Calu3 (cell line): ENCODE data around the gene NDRG3. TPM values are rescaled to one million over a fixed set of nuclear protein-coding genes. Genes with fewer than 3 reads are reported as not detected.

Experiments used
- BruUV-seq: library from RNA; stranded (reverse); fragments of 400-500 nt; replicated peaks from 2 replicates; lab custom pipeline; 2021; lab: Mats Ljungman, UMichigan
- CTCF ChIA-PET: fragments of 300-600 bp; sonication (Branson Sonifier 250); formaldehyde crosslinking; loops from one replicate; lab custom pipeline; 2022; ENCODE audit warnings: antibody characterized with exemption; lab: Charles Lee
- DNase-seq: peaks from one replicate; pipeline ENCODE4 v3.0.0; 2022
- H3K27ac Mint-ChIP-seq: one replicate; pipeline ENCODE4 v1.8.0; 2022; ENCODE audit warnings: mixed read lengths; ENCODE audit not compliant: unreplicated experiment
- H3K27me3 Mint-ChIP-seq: one replicate; pipeline ENCODE4 v1.8.0; 2022; ENCODE audit warnings: mixed read lengths; ENCODE audit not compliant: unreplicated experiment
- H3K36me3 Mint-ChIP-seq: one replicate; pipeline ENCODE4 v1.8.0; 2022; ENCODE audit warnings: mild to moderate bottlenecking, moderate library complexity, mixed read lengths; ENCODE audit not compliant: insufficient read depth, unreplicated experiment
- H3K4me1 Mint-ChIP-seq: one replicate; pipeline ENCODE4 v1.8.0; 2022; ENCODE audit warnings: mild to moderate bottlenecking, low read depth, mixed read lengths; ENCODE audit not compliant: unreplicated experiment
- H3K4me3 Mint-ChIP-seq: one replicate; pipeline ENCODE4 v1.8.0; 2022; ENCODE audit warnings: mild to moderate bottlenecking, low read depth, moderate library complexity, mixed read lengths; ENCODE audit not compliant: unreplicated experiment
- H3K9me3 Mint-ChIP-seq: one replicate; pipeline ENCODE4 v1.8.0; 2022; ENCODE audit warnings: low read depth, mixed read lengths; ENCODE audit not compliant: unreplicated experiment
- CTCF ChIP-seq: fragments of 200-600 bp; IDR thresholded peaks from one replicate; pipeline ENCODE4 v1.8.0; 2022; ENCODE audit warnings: antibody characterized with exemption; ENCODE audit not compliant: unreplicated experiment
- intact Hi-C: fragments of 100-400 bp; cut with micrococcal nuclease; formaldehyde crosslinking; loops from one replicate; pipeline ENCODE4 v1.10.0; 2022; ENCODE audit not compliant: unreplicated experiment
- total RNA-seq: library from RNA; stranded (reverse); gene quantifications from 2 replicates; pipeline ENCODE4 v1.2.3, GENCODE V29; 2022

Gene NDRG3
- total RNA-seq, 1 experiment from 2014 or later: 18.0 TPM

GRCh38 chr20:36631646-36632045 lies 114.2 kb downstream of the NDRG3 start:
- no peaks in the 10 kb centered on the region for H3K4me1 Mint-ChIP-seq
- H3K27ac Mint-ChIP-seq: no peak overlapping the region
- no TSS peak for BruUV-seq
- no peak for TF ChIP-seq CTCF
- H3K36me3 Mint-ChIP-seq: no peaks in the 10 kb centered on the region
- no peak overlapping the region for H3K4me3 Mint-ChIP-seq
- intact Hi-C loops: no loop called here
- no peaks in the 10 kb centered on the region for H3K9me3 Mint-ChIP-seq
- CTCF ChIA-PET: no interaction called here
- H3K27me3 Mint-ChIP-seq: no peaks in the 10 kb centered on the region
- no peak for DNase-seq

DNA sequence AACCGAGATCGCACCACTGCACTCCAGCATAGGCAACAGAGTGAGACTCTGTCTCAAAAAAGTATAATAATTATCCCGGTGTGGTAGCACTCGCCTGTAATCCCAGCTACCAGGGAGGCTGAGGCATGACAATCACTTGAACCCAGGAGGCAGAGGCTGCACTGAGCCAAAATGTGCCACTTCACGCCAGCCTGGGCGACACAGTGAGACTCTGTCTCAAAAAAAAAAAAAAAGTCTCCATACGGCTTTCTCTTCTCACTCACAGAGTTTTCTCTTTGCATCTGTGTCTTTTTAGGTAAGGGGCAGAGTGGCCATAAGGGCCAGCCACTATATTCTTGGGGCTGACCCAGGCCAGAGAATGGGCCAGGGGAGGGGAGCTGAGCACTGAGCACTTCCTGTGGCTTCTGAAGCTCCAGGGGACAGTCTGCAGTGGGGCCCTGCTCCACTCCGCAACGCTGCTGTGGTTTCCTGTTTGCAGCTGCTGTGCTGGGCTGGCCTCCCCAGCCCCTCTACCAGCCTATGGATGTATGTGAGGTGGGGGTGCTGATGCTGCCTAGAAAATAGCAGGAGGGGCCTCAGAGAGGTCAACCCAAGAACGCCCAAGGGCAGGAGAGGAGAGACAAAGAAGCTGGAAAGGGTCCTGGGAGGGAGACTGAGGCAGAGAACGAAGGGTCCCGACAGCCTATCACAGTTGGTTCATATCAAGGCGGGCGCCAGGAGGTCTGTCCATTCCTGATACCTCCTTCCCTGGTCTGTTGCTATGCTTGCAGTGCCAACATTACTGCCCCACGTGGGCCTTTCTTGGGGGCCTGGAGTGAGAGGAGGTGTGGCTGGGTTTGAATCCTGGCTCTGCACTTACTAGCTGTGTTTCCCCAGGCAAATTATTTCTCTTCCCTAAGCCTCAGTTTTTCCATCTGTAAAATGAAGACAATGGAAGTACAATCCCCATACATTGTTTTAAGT lies 115.9 kb downstream of the NDRG3 start:
- BruUV-seq: no TSS peak
- H3K27ac Mint-ChIP-seq: no peak overlapping the region
- no peaks in the 10 kb centered on the region for H3K9me3 Mint-ChIP-seq

GRCh38 chr20:36628076-36628475 lies 117.8 kb downstream of the NDRG3 start:
- no peak for DNase-seq
- Mint-ChIP-seq H3K27me3 (no peaks in the 10 kb centered on the region), H3K27ac (no peak overlapping the region), H3K9me3 (no peaks in the 10 kb centered on the region), H3K36me3 (no peaks in the 10 kb centered on the region), H3K4me3 (no peak overlapping the region), H3K4me1 (peaks cover 18% of the 10 kb centered on the region)
- no TSS peak for BruUV-seq
- CTCF ChIA-PET: interaction anchor here (0.5 to 0.6 kb wide), 2 partner anchors 82 to 472 kb away, joined by 4 read pairs; no protein-coding TSS in a partner anchor
- intact Hi-C loops: no loop called here
- TF ChIP-seq CTCF: no peak

More for the DNA sequence above, 115.9 kb downstream of the NDRG3 start:
- intact Hi-C loops: no loop called here
- no peak for DNase-seq
- no peak for TF ChIP-seq CTCF
- Mint-ChIP-seq H3K27me3 (no peaks in the 10 kb centered on the region), H3K36me3 (no peaks in the 10 kb centered on the region), H3K4me3 (no peak overlapping the region), H3K4me1 (peaks cover 2% of the 10 kb centered on the region)
- CTCF ChIA-PET: interaction anchor here (0.6 kb wide), 1 partner anchor 1675 kb away, joined by 8 read pairs; no protein-coding TSS in a partner anchor

- no peak overlapping the region for H3K4me3 Mint-ChIP-seq
- H3K9me3 Mint-ChIP-seq: no peaks in the 10 kb centered on the region
- CTCF ChIA-PET: interaction anchor here (0.7 to 1.3 kb wide), 2 partner anchors 12 to 134 kb away, joined by 3 read pairs; no protein-coding TSS in a partner anchor
- intact Hi-C loops: no loop called here
- H3K27ac Mint-ChIP-seq: no peak overlapping the region
- no peak for TF ChIP-seq CTCF
- H3K36me3 Mint-ChIP-seq: no peaks in the 10 kb centered on the region
- no peaks in the 10 kb centered on the region for H3K27me3 Mint-ChIP-seq
- H3K4me1 Mint-ChIP-seq: peaks cover 18% of the 10 kb centered on the region
- BruUV-seq: no TSS peak
- no peak for DNase-seq
These were observed 121.0 kb downstream of the NDRG3 start for GRCh38 chr20:36624944-36625324.
